ENCODE measurements around the gene ZDHHC14. TPM values are rescaled to one million over a fixed set of nuclear protein-coding genes. Genes with fewer than 3 reads are reported as not detected.

The ZDHHC14 gene
- total and polyA plus RNA-seq, 4 donors: 12.3 to 46.8 (median 28.1) TPM

- 94% methylated on average over 14 of the region's 16 CpGs for WGBS (ENCODE audit: insufficient coverage)
- Histone ChIP-seq H3K27ac (ENCODE audit: low read depth, low read length) (no peak overlapping the region), H3K9me3 (ENCODE audit: control insufficient read depth, insufficient read depth, low read length) (no peaks in the 10 kb centered on the region)
Measured at GRCh38 chr6:157539900-157540752, 159.1 kb downstream of the ZDHHC14 start.

DNA sequence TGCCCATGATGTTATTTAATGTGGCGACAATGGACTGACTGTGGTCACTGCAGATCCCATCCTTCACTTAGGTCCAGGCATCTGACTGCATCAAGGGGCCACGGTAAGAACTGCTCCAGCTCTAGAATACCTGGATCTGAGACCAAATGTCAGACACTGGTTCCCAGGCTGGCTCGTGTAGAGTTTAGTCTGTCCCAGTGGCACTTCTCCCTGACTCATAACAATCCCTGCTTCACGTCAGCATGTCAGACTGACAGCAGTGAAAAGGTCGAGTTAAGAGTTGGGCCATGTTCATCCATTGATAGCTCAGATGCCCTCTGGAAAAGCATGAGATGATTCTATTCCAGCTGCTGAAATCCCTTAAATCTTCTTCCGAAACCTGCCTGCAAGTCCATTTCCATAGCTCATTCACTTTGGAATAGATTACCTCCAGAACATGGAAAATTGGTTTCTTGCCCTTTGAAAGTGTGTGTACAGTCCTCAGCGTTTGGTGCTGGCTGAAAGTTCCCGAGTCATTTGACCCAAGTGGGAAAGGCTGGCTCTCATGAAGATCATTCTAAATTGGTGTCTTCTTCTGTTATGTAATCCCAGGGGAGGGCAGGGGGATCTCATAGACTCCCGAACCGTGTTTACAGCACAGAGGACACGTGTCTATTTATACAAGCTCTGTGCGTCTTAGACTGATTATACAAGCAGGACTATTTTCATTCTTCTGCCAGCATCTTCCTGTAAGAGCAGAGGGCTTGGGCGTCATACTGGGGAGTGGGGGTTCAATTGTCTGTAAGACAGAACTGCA is 160.8 kb downstream of the ZDHHC14 start:
- Histone ChIP-seq H3K9me3 (ENCODE audit: control insufficient read depth, insufficient read depth, low read length) (no peaks in the 10 kb centered on the region), H3K4me1 (ENCODE audit: control insufficient read depth, insufficient read depth, low read length) (peaks cover 16% of the 10 kb centered on the region), H3K4me3 (ENCODE audit: low read depth, low read length) (no peak overlapping the region), H3K27me3 (ENCODE audit: control insufficient read depth, insufficient read depth, low read length) (no peaks in the 10 kb centered on the region), H3K36me3 (ENCODE audit: control insufficient read depth, insufficient read depth, low read length) (peaks cover 8% of the 10 kb centered on the region), H3K27ac (ENCODE audit: low read depth, low read length) (no peak overlapping the region)
- DNase-seq (ENCODE audit: low read depth in 4 of 6, low spot score in 6 of 6): no peak
- WGBS (ENCODE audit: insufficient coverage): 88% methylated on average over 6 of the region's 13 CpGs

More at GRCh38 chr6:157539900-157540752, 159.1 kb downstream of the ZDHHC14 start:
- H3K4me3 ChIP-seq (ENCODE audit: low read depth, low read length): no peak overlapping the region
- no peaks in the 10 kb centered on the region for H3K27me3 ChIP-seq (ENCODE audit: control insufficient read depth, insufficient read depth, low read length)
- peaks cover 8% of the 10 kb centered on the region for H3K36me3 ChIP-seq (ENCODE audit: control insufficient read depth, insufficient read depth, low read length)
- H3K4me1 ChIP-seq (ENCODE audit: control insufficient read depth, insufficient read depth, low read length): peaks cover 16% of the 10 kb centered on the region
- no peak for DNase-seq (ENCODE audit: low read depth in 4 of 6, low spot score in 6 of 6)

DNA sequence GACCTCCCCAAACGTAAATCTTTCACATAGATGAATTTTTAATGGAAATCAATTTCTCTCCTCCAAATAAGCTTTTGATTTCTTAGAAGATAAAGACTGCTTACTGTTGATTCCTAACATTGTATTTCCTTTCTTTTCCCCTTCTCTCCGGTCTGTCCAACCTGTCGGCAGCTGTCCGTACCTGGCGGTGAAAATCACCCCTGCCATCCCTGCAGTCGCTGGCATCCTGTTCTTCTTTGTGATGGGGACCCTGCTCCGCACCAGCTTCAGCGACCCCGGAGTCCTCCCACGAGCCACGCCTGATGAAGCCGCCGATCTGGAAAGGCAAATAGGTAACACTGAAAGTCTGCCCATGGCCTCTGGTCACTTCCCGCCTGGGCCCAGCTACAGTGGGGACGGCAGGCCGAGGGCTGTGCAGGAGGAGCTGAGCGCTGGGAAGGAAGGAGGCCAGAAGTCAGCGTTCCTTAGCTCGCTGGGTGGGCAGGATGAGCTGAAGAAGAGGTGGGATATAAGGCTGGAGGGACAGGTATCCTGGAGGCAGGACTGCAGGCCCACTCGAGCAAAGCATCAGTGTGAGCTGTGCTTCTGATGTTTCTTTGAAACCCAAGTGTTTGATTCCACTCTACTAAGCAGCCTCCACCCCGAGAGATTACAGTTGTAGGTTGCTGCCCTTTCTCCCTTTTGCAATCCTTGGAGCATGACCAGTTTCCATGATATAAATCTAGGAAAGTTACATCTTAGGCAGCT is 161.6 kb downstream of the ZDHHC14 start:
- H3K4me3 ChIP-seq (ENCODE audit: low read depth, low read length): no peak overlapping the region

DNA sequence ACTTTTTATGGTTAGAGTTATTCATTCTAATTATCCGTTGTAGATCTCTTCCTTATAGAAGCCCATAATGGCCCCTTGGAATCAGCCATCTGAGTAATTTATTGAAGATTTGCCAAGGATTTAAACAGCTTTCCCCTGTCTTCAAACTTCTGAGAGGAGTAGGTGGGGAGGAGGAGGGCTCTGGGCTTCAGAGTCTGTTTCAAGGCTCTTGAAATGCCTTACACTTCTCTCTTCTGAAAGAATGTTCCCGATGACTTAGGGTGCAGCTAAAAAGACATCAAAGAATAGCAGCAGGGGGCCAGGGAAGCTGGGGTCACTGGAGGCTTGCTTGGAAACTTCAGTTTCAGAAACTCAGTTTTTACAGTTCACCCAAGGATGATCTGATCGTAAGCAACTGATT is 165.3 kb downstream of the ZDHHC14 start:
- H3K4me1 ChIP-seq (ENCODE audit: control insufficient read depth, insufficient read depth, low read length): no peaks in the 10 kb centered on the region
- H3K27me3 ChIP-seq (ENCODE audit: control insufficient read depth, insufficient read depth, low read length): no peaks in the 10 kb centered on the region
- H3K4me3 ChIP-seq (ENCODE audit: low read depth, low read length): no peak overlapping the region
- H3K9me3 ChIP-seq (ENCODE audit: control insufficient read depth, insufficient read depth, low read length): no peaks in the 10 kb centered on the region
- DNase-seq (ENCODE audit: low read depth in 4 of 6, low spot score in 6 of 6): peak in 1 of 6 donors; percentile 38
- no peak overlapping the region for H3K27ac ChIP-seq (ENCODE audit: low read depth, low read length)
- H3K36me3 ChIP-seq (ENCODE audit: control insufficient read depth, insufficient read depth, low read length): peaks cover 8% of the 10 kb centered on the region
- no CpG with 5 or more reads among the region's 3 CpGs for WGBS (ENCODE audit: insufficient coverage)

More for the DNA sequence above, 161.6 kb downstream of the ZDHHC14 start:
- no peak overlapping the region for H3K27ac ChIP-seq (ENCODE audit: low read depth, low read length)
- H3K9me3 ChIP-seq (ENCODE audit: control insufficient read depth, insufficient read depth, low read length): no peaks in the 10 kb centered on the region
- 86% methylated on average over 17 of the region's 21 CpGs for WGBS (ENCODE audit: insufficient coverage)
- DNase-seq (ENCODE audit: low read depth in 4 of 6, low spot score in 6 of 6): no peak
- H3K4me1 ChIP-seq (ENCODE audit: control insufficient read depth, insufficient read depth, low read length): peaks cover 16% of the 10 kb centered on the region
- H3K36me3 ChIP-seq (ENCODE audit: control insufficient read depth, insufficient read depth, low read length): peaks cover 8% of the 10 kb centered on the region
- H3K27me3 ChIP-seq (ENCODE audit: control insufficient read depth, insufficient read depth, low read length): no peaks in the 10 kb centered on the region

DNA sequence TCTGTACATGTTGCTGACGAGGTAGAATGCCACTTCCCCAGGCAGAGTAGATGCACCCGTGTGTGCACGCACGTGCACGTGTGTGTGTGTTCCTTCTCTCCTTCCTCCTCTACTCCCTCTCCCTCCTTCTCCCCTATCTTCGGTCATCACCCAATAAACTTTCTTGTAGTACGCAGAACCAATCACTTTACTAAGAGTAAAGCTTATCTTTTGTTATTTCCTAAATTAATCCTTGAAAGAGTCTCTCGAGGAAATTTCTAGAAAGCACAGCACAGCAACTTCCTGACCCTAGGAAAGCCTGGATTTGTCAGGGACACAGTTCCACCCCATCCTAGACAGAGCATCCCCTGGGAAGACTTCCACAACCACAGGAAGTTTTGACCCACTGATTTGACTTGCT is 166.1 kb downstream of the ZDHHC14 start:
- Histone ChIP-seq H3K27me3 (ENCODE audit: control insufficient read depth, insufficient read depth, low read length) (no peaks in the 10 kb centered on the region), H3K27ac (ENCODE audit: low read depth, low read length) (no peak overlapping the region), H3K36me3 (ENCODE audit: control insufficient read depth, insufficient read depth, low read length) (peaks cover 8% of the 10 kb centered on the region), H3K4me1 (ENCODE audit: control insufficient read depth, insufficient read depth, low read length) (peaks cover under 1% of the 10 kb centered on the region), H3K4me3 (ENCODE audit: low read depth, low read length) (no peak overlapping the region), H3K9me3 (ENCODE audit: control insufficient read depth, insufficient read depth, low read length) (no peaks in the 10 kb centered on the region)
- DNase-seq (ENCODE audit: low read depth in 4 of 6, low spot score in 6 of 6): no peak
- WGBS (ENCODE audit: insufficient coverage): 91% methylated on average over 5 of the region's 8 CpGs

GRCh38 chr6:157548635-157549467 is 167.9 kb downstream of the ZDHHC14 start:
- Histone ChIP-seq H3K4me1 (ENCODE audit: control insufficient read depth, insufficient read depth, low read length) (peaks cover 10% of the 10 kb centered on the region), H3K27me3 (ENCODE audit: control insufficient read depth, insufficient read depth, low read length) (no peaks in the 10 kb centered on the region), H3K9me3 (ENCODE audit: control insufficient read depth, insufficient read depth, low read length) (no peaks in the 10 kb centered on the region), H3K36me3 (ENCODE audit: control insufficient read depth, insufficient read depth, low read length) (no peaks in the 10 kb centered on the region), H3K27ac (ENCODE audit: low read depth, low read length) (no peak overlapping the region), H3K4me3 (ENCODE audit: low read depth, low read length) (no peak overlapping the region)
- WGBS (ENCODE audit: insufficient coverage): 93% methylated on average over 19 of the region's 24 CpGs
- DNase-seq (ENCODE audit: low read depth in 4 of 6, low spot score in 6 of 6): no peak

DNA sequence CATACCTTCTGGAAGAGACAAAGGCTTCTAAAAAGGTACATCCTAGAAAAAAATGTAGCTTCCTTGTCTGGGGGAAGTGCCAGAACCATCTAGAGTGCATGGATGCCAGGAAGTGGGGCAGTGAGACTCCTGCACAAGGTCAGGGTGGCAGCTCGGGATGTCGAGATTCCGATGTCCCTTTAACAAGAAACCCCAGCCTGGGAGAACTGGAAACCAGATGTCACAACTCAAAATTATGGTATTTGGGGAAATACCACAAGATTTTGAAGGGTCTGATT is 168.4 kb downstream of the ZDHHC14 start:
- Histone ChIP-seq H3K36me3 (ENCODE audit: control insufficient read depth, insufficient read depth, low read length) (no peaks in the 10 kb centered on the region), H3K27ac (ENCODE audit: low read depth, low read length) (no peak overlapping the region), H3K27me3 (ENCODE audit: control insufficient read depth, insufficient read depth, low read length) (no peaks in the 10 kb centered on the region), H3K9me3 (ENCODE audit: control insufficient read depth, insufficient read depth, low read length) (no peaks in the 10 kb centered on the region), H3K4me1 (ENCODE audit: control insufficient read depth, insufficient read depth, low read length) (peaks cover 10% of the 10 kb centered on the region), H3K4me3 (ENCODE audit: low read depth, low read length) (no peak overlapping the region)
- DNase-seq (ENCODE audit: low read depth in 4 of 6, low spot score in 6 of 6): no peak
- 100% methylated on average over 3 of the region's 3 CpGs for WGBS (ENCODE audit: insufficient coverage)

DNA sequence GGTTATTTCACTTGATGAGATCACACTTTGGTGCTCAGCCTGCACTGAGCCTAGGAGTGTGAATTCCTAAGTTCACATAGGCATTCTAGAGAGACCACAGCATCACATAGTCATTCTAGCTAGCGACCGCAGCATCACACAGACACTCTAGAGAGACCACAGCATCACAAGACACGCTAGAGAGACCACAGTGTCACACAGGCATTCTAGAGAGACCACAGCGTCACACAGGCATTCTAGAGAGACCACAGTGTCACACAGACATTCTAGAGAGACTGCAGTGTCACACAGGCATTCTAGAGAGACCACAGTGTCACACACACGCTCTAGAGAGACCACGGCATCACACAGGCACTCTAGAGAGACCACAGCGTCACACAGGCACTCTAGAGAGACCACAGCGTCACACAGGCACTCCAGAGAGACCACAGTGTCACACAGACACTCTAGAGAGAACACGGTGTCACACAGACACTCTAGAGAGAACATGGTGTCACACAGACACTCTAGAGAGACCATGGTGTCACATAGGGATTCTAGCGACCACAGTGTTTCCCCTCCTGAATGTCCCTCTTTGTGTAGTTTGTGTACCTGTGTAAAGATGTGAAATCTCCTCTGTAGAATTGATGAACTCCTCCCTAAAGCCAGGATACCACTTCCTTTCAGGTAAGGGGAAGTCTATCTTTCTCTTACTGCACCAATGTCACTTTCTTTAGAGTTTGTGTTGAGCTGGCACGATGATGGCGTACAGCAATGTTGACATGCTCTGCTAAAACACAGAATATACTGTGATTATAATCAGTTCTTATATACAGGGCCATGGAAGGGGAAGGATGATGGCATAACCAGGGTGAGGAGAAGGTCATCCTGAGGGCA is 169.4 kb downstream of the ZDHHC14 start:
- Histone ChIP-seq H3K27me3 (ENCODE audit: control insufficient read depth, insufficient read depth, low read length) (no peaks in the 10 kb centered on the region), H3K4me1 (ENCODE audit: control insufficient read depth, insufficient read depth, low read length) (peaks cover 15% of the 10 kb centered on the region), H3K36me3 (ENCODE audit: control insufficient read depth, insufficient read depth, low read length) (no peaks in the 10 kb centered on the region), H3K9me3 (ENCODE audit: control insufficient read depth, insufficient read depth, low read length) (no peaks in the 10 kb centered on the region), H3K4me3 (ENCODE audit: low read depth, low read length) (no peak overlapping the region), H3K27ac (ENCODE audit: low read depth, low read length) (no peak overlapping the region)
- no peak for DNase-seq (ENCODE audit: low read depth in 4 of 6, low spot score in 6 of 6)
- 92% methylated on average over 9 of the region's 12 CpGs for WGBS (ENCODE audit: insufficient coverage)

Data from spinal cord (tissue), 10 donors.